H1 (cell line): ENCODE measurements around the gene MICALL2. TPM values are rescaled to one million over a fixed set of nuclear protein-coding genes. Genes with fewer than 3 reads are reported as not detected.

Experiments used
- CHD2 ChIP-seq: IDR thresholded peaks from 2 replicates; pipeline ENCODE4 v1.6.1; 2012; ENCODE audit warnings: low read length, improper control_type of control experiment
- CHD7 ChIP-seq: fragments of 300-600 bp; sonication (generic); IDR thresholded peaks from 2 replicates; pipeline ENCODE4 v1.7.1; 2012; ENCODE audit warnings: low read length, moderate library complexity, mild to moderate bottlenecking, inconsistent platforms; ENCODE audit not compliant: insufficient replicate concordance
- HDAC2 ChIP-seq, 2 experiments: fragments of 300-600 bp in 1 of 2; sonication (generic) in 1 of 2; IDR thresholded peaks; 2 replicates each; pipeline ENCODE4 v1.6.1; 2011 to 2012; ENCODE audit warnings: low read depth in 2 of 2, low read length in 2 of 2, mild to moderate bottlenecking in 2 of 2, moderate library complexity in 2 of 2, borderline replicate concordance in 1 of 2, inconsistent platforms in 1 of 2
- KDM4A ChIP-seq: IDR thresholded peaks from one replicate; pipeline ENCODE4 v1.7.1; 2012; ENCODE audit warnings: low read depth, mild to moderate bottlenecking, moderate library complexity, low read length, inconsistent platforms; ENCODE audit not compliant: severe bottlenecking
- POLR2A ChIP-seq, 2 experiments: IDR thresholded peaks; 1 replicate in 1 of 2; 2 replicates in 1 of 2; pipeline ENCODE4 v1.6.1; 2011; ENCODE audit warnings: low read depth in 2 of 2, low read length in 2 of 2, mild to moderate bottlenecking in 2 of 2; ENCODE audit errors: control extremely low read depth in 1 of 2
- RBBP5 ChIP-seq: IDR thresholded peaks from 2 replicates; pipeline ENCODE4 v1.7.1; 2012; ENCODE audit warnings: low read depth, mild to moderate bottlenecking, inconsistent platforms, low read length, moderate library complexity, borderline replicate concordance
- RNF2 ChIP-seq: fragments of 200-900, 300-1000 bp; sonication (generic); IDR thresholded peaks from 2 replicates; pipeline ENCODE4 v1.7.1; 2016; ENCODE audit warnings: borderline replicate concordance, low read depth, mild to moderate bottlenecking, antibody characterized with exemption, low read length; ENCODE audit not compliant: poor library complexity, severe bottlenecking; ENCODE audit errors: missing control alignments
- TBP ChIP-seq: IDR thresholded peaks from 2 replicates; pipeline ENCODE4 v1.6.1; 2011; ENCODE audit warnings: low read depth, low read length, improper control_type of control experiment
- ZNF274 ChIP-seq: IDR thresholded peaks from 2 replicates; pipeline ENCODE4 v1.7.0; 2012; ENCODE audit warnings: low read length, borderline replicate concordance; ENCODE audit errors: extremely low read depth
- polyA plus RNA-seq, 7 experiments: library from polyadenylated mRNA; depleted of rRNA in 3 of 7; stranded (reverse) in 5 of 7; unstranded in 2 of 7; fragments of >200 nt in 5 of 7; fragments of 200-250 nt in 2 of 7; gene quantifications; 1 replicate in 5 of 7; 2 replicates in 1 of 7; 4 replicates in 1 of 7; pipeline versions ENCODE4 v1.2.1 to v1.2.3, GENCODE V29; 2011 to 2013; ENCODE audit warnings: missing spikeins in 2 of 7, mixed read lengths in 2 of 7
- total RNA-seq: library from RNA; stranded (reverse); fragmentation: NEBNext Ultra II Directional; extraction: Animal tissue kit (Norgen Biotek cat#: 25700); gene quantifications from 2 replicates; pipeline ENCODE4 v1.2.1, GENCODE V29; 2021

The MICALL2 gene
- total and polyA plus RNA-seq, 2 of the 8 experiments (the other 6 are each of a cell fraction or from before 2014, with no cell fraction given), result 5.3 to 8.5 TPM

GRCh38 chr7:1473864-1474512 is 14.7 kb upstream of the MICALL2 start (continued):
- TF ChIP-seq CHD7, result no peak
- TF ChIP-seq ZNF274, result no peak
- no peak for TF ChIP-seq POLR2A (IDR thresholded peaks at IDR 0.05; ENCODE audit: control extremely low read depth in 1 of 2, low read depth in 2 of 2, low read length in 2 of 2)
- TF ChIP-seq HDAC2 (IDR thresholded peaks at IDR 0.05; ENCODE audit: borderline replicate concordance in 1 of 2, low read depth in 2 of 2, low read length in 2 of 2), result no peak
- TF ChIP-seq CHD2, result no peak; the same call in 1 of the 2 replicates
- no peak for TF ChIP-seq RBBP5
- TF ChIP-seq TBP, result no peak
- TF ChIP-seq KDM4A, result no peak
- no peak for TF ChIP-seq RNF2
